IMR-90 (cell line): Measurements from ENCODE around the gene SLC8A3.

ENCODE experiments used
- BHLHE40 ChIP-seq: fragments of 150-350 bp; IDR thresholded peaks from 2 replicates; pipeline ENCODE4 v1.6.1; 2016; ENCODE audit warnings: mild to moderate bottlenecking, low read depth, low read length
- CEBPB ChIP-seq: IDR thresholded peaks from 2 replicates; pipeline ENCODE4 v1.6.1; 2012; ENCODE audit warnings: low read depth, low read length, improper control_type of control experiment
- CTCF ChIP-seq: conservative IDR thresholded peaks from 2 replicates; pipeline ENCODE4 v1.5.1; 2012; ENCODE audit warnings: mild to moderate bottlenecking, low read depth, low read length, improper control_type of control experiment
- POLR2A ChIP-seq: IDR thresholded peaks from 2 replicates; pipeline ENCODE4 v1.6.1; 2012; ENCODE audit warnings: mild to moderate bottlenecking, low read depth, low read length
- RAD21 ChIP-seq: IDR thresholded peaks from 2 replicates; pipeline ENCODE4 v1.6.1; 2012; ENCODE audit warnings: low read length, improper control_type of control experiment
- RFX5 ChIP-seq: IDR thresholded peaks from 2 replicates; pipeline ENCODE4 v1.8.0; 2012; ENCODE audit warnings: low read depth, mild to moderate bottlenecking, low read length, moderate library complexity
- TF ChIP-seq, protein P1 (sequence below): fragments of 150-350 bp; IDR thresholded peaks from 2 replicates; pipeline ENCODE4 v1.6.1; 2017; ENCODE audit warnings: mild to moderate bottlenecking, antibody characterized with exemption, low read length, low read depth

- no peak for TF ChIP-seq RAD21
- TF ChIP-seq CTCF: no peak
- TF ChIP-seq BHLHE40: no peak
- TF ChIP-seq CEBPB: no peak
- TF ChIP-seq POLR2A: no peak
- TF ChIP-seq, protein P1, sequence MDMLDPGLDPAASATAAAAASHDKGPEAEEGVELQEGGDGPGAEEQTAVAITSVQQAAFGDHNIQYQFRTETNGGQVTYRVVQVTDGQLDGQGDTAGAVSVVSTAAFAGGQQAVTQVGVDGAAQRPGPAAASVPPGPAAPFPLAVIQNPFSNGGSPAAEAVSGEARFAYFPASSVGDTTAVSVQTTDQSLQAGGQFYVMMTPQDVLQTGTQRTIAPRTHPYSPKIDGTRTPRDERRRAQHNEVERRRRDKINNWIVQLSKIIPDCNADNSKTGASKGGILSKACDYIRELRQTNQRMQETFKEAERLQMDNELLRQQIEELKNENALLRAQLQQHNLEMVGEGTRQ: no peak
- TF ChIP-seq RFX5: no peak
Measured at GRCh38 chr14:70137788-70138187, 51.0 kb downstream of the SLC8A3 start.
